ENCODE measurements around the gene SHISA4.
"Not testable (repeated sequence)": the region's sequence is repeated elsewhere in the genome, so short reads cannot be mapped to it uniquely, and the experiment has no call there.

Gene SHISA4

GRCh38 chr1:201888282-201889089, at the start of gene SHISA4:
Gene SHISA4 (plus strand): TSS chr1:201888898. CDS start chr1:201888995, 97 bp downstream.
- DNase-seq (ENCODE audit: extremely low read depth in 1 of 2, low read depth in 1 of 2) = no peak

GRCh38 chr1:201839089-201839488, 49.6 kb upstream of the SHISA4 start:
- not testable (repeated sequence) for DNase-seq (ENCODE audit: extremely low read depth in 1 of 2, low read depth in 1 of 2)

GRCh38 chr1:201840055-201840454, 48.6 kb upstream of the SHISA4 start:
- DNase-seq (ENCODE audit: extremely low read depth in 1 of 2, low read depth in 1 of 2) = no peak

- no peak for DNase-seq (ENCODE audit: extremely low read depth in 1 of 2, low read depth in 1 of 2)
These were observed 48.2 kb upstream of the SHISA4 start for GRCh38 chr1:201840490-201840889.

GRCh38 chr1:201841265-201841912, 47.3 kb upstream of the SHISA4 start:
- DNase-seq (ENCODE audit: extremely low read depth in 1 of 2, low read depth in 1 of 2) = no peak

- no peak for DNase-seq (ENCODE audit: extremely low read depth in 1 of 2, low read depth in 1 of 2)
These were observed 46.1 kb upstream of the SHISA4 start for GRCh38 chr1:201842472-201843027.

GRCh38 chr1:201845331-201846083, 43.2 kb upstream of the SHISA4 start:
- DNase-seq (ENCODE audit: extremely low read depth in 1 of 2, low read depth in 1 of 2) = no peak

- no peak for DNase-seq (ENCODE audit: extremely low read depth in 1 of 2, low read depth in 1 of 2)
These were observed 41.5 kb upstream of the SHISA4 start for GRCh38 chr1:201847150-201847549.

- no peak for DNase-seq (ENCODE audit: extremely low read depth in 1 of 2, low read depth in 1 of 2)
These were observed 40.5 kb upstream of the SHISA4 start for GRCh38 chr1:201848230-201848629.

- no peak for DNase-seq (ENCODE audit: extremely low read depth in 1 of 2, low read depth in 1 of 2)
These were observed 39.2 kb upstream of the SHISA4 start for GRCh38 chr1:201849372-201850052.

GRCh38 chr1:201850053-201850397, 38.7 kb upstream of the SHISA4 start:
- no peak for DNase-seq (ENCODE audit: extremely low read depth in 1 of 2, low read depth in 1 of 2)

GRCh38 chr1:201851949-201852348, 36.7 kb upstream of the SHISA4 start:
- DNase-seq (ENCODE audit: extremely low read depth in 1 of 2, low read depth in 1 of 2) = no peak

GRCh38 chr1:201856722-201857121, 32.0 kb upstream of the SHISA4 start:
- not testable (repeated sequence) for DNase-seq (ENCODE audit: extremely low read depth in 1 of 2, low read depth in 1 of 2)

GRCh38 chr1:201859424-201859823, 29.3 kb upstream of the SHISA4 start:
- no peak for DNase-seq (ENCODE audit: extremely low read depth in 1 of 2, low read depth in 1 of 2)

- no peak for DNase-seq (ENCODE audit: extremely low read depth in 1 of 2, low read depth in 1 of 2)
These were observed 27.2 kb upstream of the SHISA4 start for GRCh38 chr1:201861448-201861847.

- no peak for DNase-seq (ENCODE audit: extremely low read depth in 1 of 2, low read depth in 1 of 2)
These were observed 18.3 kb upstream of the SHISA4 start for GRCh38 chr1:201870397-201870796.

- DNase-seq (ENCODE audit: extremely low read depth in 1 of 2, low read depth in 1 of 2) = no peak
These were observed 14.0 kb upstream of the SHISA4 start for GRCh38 chr1:201874672-201875071.

GRCh38 chr1:201876148-201876818, 12.4 kb upstream of the SHISA4 start:
- no peak for DNase-seq (ENCODE audit: extremely low read depth in 1 of 2, low read depth in 1 of 2)

GRCh38 chr1:201877877-201878401, 10.8 kb upstream of the SHISA4 start:
- DNase-seq (ENCODE audit: extremely low read depth in 1 of 2, low read depth in 1 of 2) = no peak

Data from activated CD8-positive, alpha-beta memory T cell treated with anti-CD3 and anti-CD28 coated beads for 1 hour (primary cell).